Adrenal gland (tissue), 5 donors: Measurements from ENCODE around the gene MLST8.

ENCODE experiments used
- POLR2A ChIP-seq, 2 donors: fragments of 450-650 bp; IDR thresholded peaks; one replicate each; pipeline ENCODE4 v1.6.1; 2017; ENCODE audit warnings: antibody characterized with exemption in 2 of 2, mild to moderate bottlenecking in 2 of 2, moderate library complexity in 1 of 2
- TF ChIP-seq, protein P1 (sequence below), 6 experiments: fragments of 450-650 bp in 4 of 6; fragments of 200-600 bp in 2 of 6; sonication (generic) in 1 of 6; IDR thresholded peaks; 1 replicate in 5 of 6; 2 replicates in 1 of 6; pipeline versions ENCODE4 v1.5.1 to v1.8.0; 2016 to 2021; ENCODE audit warnings: antibody characterized with exemption in 6 of 6, mild to moderate bottlenecking in 2 of 6, moderate library complexity in 1 of 6
- donor health status: DM: no; HTN: no; CAD: no.

GRCh38 chr16:2235234-2235651, 30.0 kb downstream of the MLST8 start:
- TF ChIP-seq, protein P1, sequence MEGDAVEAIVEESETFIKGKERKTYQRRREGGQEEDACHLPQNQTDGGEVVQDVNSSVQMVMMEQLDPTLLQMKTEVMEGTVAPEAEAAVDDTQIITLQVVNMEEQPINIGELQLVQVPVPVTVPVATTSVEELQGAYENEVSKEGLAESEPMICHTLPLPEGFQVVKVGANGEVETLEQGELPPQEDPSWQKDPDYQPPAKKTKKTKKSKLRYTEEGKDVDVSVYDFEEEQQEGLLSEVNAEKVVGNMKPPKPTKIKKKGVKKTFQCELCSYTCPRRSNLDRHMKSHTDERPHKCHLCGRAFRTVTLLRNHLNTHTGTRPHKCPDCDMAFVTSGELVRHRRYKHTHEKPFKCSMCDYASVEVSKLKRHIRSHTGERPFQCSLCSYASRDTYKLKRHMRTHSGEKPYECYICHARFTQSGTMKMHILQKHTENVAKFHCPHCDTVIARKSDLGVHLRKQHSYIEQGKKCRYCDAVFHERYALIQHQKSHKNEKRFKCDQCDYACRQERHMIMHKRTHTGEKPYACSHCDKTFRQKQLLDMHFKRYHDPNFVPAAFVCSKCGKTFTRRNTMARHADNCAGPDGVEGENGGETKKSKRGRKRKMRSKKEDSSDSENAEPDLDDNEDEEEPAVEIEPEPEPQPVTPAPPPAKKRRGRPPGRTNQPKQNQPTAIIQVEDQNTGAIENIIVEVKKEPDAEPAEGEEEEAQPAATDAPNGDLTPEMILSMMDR (IDR thresholded peaks at IDR 0.05) = no peak
- no peak for TF ChIP-seq POLR2A (IDR thresholded peaks at IDR 0.05)
